Measurements from ENCODE around the gene CYTH2.
A peak's percentile ranks its signal among the peaks of the same experiment; 100 is the strongest.

CYTH2 gene

DNA sequence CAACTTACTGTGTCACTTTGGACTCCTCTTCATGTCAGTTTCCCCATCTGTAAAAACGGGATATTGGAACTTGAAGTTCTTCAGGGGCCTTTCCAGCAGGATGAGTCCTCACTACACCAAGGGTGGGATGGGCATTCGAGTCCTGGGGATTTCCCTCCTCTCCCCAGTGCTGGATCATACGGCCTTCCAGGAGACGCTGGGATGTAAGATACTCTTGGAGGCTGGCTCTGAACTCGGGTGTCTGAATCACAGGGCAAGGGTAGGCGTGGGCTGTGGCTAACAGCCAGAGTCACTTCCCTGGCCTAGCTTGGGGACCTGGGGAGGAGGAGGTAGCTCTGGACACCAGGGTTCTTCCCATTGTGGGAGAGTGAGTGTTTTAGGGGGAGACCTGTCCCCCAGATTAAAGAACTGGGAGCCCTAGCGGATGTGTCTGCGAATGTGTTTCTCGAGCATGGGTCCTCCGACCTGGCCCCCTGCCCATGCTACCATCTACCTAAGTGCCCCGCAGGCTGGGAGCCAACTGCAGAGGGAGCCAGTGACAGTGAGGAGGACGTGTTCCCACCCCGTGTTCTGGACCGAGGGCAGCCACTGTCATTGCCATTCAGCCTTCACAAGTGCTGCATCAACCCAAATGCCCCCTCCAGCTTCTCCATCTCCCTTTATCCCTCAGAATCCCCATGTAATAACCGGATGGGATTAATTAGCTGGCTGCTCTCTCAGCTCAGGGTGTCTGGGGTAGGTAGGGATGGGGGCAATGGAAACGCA is 2.4 kb upstream of the CYTH2 start:
- H3K27ac ChIP-seq (ENCODE audit: low read length), result no peak overlapping the region
- no peak overlapping the region for H3K4me2 ChIP-seq (ENCODE audit: low read depth, low read length)
- H3K9me3 ChIP-seq (replicated peaks; ENCODE audit: insufficient read depth, low read length), result no peaks in the 10 kb centered on the region
- H2AFZ ChIP-seq (ENCODE audit: low read length), result no peak overlapping the region
- H3K27me3 ChIP-seq (replicated peaks; ENCODE audit: insufficient read depth, low read length), result no peaks in the 10 kb centered on the region
- no peaks in the 10 kb centered on the region for H3K9me2 ChIP-seq (replicated peaks; ENCODE audit: insufficient read depth, low read length)
- H3K9ac ChIP-seq (ENCODE audit: low read length), result no peak overlapping the region
- H3K4me1 ChIP-seq (ENCODE audit: low read length), result no peaks in the 10 kb centered on the region
- H4K20me1 ChIP-seq (ENCODE audit: insufficient read depth, low read length), result no peaks in the 10 kb centered on the region
- TF ChIP-seq EZH2 (optimal IDR thresholded peaks at IDR 0.05; ENCODE audit: low read depth, low read length) (no peak), EZH2phosphoT487 (IDR thresholded peaks at IDR 0.05; ENCODE audit: low read length) (no peak)
- TF ChIP-seq, protein P1, sequence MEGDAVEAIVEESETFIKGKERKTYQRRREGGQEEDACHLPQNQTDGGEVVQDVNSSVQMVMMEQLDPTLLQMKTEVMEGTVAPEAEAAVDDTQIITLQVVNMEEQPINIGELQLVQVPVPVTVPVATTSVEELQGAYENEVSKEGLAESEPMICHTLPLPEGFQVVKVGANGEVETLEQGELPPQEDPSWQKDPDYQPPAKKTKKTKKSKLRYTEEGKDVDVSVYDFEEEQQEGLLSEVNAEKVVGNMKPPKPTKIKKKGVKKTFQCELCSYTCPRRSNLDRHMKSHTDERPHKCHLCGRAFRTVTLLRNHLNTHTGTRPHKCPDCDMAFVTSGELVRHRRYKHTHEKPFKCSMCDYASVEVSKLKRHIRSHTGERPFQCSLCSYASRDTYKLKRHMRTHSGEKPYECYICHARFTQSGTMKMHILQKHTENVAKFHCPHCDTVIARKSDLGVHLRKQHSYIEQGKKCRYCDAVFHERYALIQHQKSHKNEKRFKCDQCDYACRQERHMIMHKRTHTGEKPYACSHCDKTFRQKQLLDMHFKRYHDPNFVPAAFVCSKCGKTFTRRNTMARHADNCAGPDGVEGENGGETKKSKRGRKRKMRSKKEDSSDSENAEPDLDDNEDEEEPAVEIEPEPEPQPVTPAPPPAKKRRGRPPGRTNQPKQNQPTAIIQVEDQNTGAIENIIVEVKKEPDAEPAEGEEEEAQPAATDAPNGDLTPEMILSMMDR (IDR thresholded peaks at IDR 0.05; ENCODE audit: low read length), result no peak
- no peaks in the 10 kb centered on the region for H3K36me3 ChIP-seq (replicated peaks; ENCODE audit: insufficient read depth, low read length)
- peaks cover 19% of the 10 kb centered on the region for H3K79me2 ChIP-seq (ENCODE audit: low read length)
- no peaks in the 10 kb centered on the region for H3F3A ChIP-seq (ENCODE audit: insufficient read depth, low read length)
- no peak overlapping the region for H3K4me3 ChIP-seq (ENCODE audit: low read length)
- DNase-seq, result no peak

DNA sequence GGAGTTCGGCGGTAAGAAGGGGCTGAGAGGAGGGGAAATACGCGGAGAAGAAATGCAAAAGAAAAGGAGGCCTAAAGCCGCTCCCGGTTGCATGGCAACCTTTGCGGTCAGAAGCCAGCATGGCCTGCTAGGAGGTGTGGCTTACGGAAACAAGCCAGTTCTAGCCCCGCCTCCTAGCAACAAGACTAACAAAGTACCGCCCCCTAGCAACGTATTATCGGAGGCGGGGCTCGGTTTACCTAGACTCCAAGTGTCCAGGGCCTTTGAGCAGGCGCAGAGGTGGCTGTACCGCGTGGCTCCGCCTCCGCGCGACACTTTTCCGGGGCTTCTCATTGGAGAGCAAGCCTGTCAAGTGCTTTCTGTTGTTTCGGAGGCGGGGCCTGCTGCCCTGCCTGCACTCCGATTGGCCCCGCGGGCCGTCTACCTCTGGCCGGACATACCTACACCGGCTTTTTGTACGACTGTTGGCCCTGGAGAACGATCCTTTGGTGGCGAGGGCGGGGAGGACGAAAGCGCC is 339 bp upstream of the CYTH2 start:
- Histone ChIP-seq H3K27me3 (replicated peaks; ENCODE audit: insufficient read depth, low read length) (no peaks in the 10 kb centered on the region), H3K4me3 (ENCODE audit: low read length) (peak overlapping the region; percentile 86), H2AFZ (ENCODE audit: low read length) (peak overlapping the region; percentile 85)

DNA sequence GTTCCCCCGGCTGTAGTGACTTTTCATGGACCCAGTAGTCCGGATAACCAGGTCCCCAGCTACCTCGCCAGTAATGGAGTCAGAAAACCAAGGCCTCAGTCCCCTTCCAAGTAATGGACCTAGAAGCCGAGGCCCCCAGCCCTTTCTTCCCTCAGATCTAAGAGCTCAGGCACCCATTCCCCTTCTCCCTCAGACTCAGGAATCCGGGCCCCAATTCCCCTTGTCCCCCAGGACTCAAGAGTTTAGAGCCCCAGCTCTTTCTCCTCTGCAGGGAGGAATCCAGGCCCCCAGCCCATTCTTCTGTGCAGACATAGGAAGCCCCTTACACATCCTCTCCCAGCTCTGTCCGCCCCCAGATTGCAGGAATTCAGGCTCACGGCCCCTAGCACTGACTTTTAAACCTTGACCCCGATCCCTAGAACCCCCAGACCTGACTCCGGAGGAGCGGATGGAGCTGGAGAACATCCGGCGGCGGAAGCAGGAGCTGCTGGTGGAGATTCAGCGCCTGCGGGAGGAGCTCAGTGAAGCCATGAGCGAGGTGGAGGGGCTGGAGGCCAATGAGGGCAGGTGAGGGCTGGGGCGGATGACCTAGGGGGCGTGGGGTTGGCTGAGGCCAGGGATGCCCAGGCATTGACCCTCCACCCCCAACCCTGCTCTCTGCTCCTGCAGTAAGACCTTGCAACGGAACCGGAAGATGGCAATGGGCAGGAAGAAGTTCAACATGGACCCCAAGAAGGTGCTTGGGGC is 938 bp downstream of the CYTH2 start:
- H3K4me1 ChIP-seq (ENCODE audit: low read length), result no peaks in the 10 kb centered on the region
- H3F3A ChIP-seq (ENCODE audit: insufficient read depth, low read length), result no peaks in the 10 kb centered on the region
- no peak overlapping the region for H2AFZ ChIP-seq (ENCODE audit: low read length)
- no peaks in the 10 kb centered on the region for H3K36me3 ChIP-seq (replicated peaks; ENCODE audit: insufficient read depth, low read length)
- TF ChIP-seq EZH2phosphoT487 (IDR thresholded peaks at IDR 0.05; ENCODE audit: low read length) (no peak), EZH2 (optimal IDR thresholded peaks at IDR 0.05; ENCODE audit: low read depth, low read length) (no peak)
- TF ChIP-seq, protein P1 (IDR thresholded peaks at IDR 0.05; ENCODE audit: low read length), result no peak
- peak overlapping the region; percentile 89; the same call in 1 of the 2 replicates for H3K9ac ChIP-seq (ENCODE audit: low read length)
- H3K9me2 ChIP-seq (replicated peaks; ENCODE audit: insufficient read depth, low read length), result no peaks in the 10 kb centered on the region
- H3K27ac ChIP-seq (ENCODE audit: low read length), result no peak overlapping the region; the same call in 1 of the 2 replicates
- H3K4me3 ChIP-seq (ENCODE audit: low read length), result peak overlapping the region; percentile 86
- no peaks in the 10 kb centered on the region for H3K27me3 ChIP-seq (replicated peaks; ENCODE audit: insufficient read depth, low read length)
- peak overlapping the region; percentile 78 for H3K4me2 ChIP-seq (ENCODE audit: low read depth, low read length)
- H3K9me3 ChIP-seq (replicated peaks; ENCODE audit: insufficient read depth, low read length), result no peaks in the 10 kb centered on the region
- no peak for DNase-seq
- peaks cover 19% of the 10 kb centered on the region for H3K79me2 ChIP-seq (ENCODE audit: low read length)
- no peaks in the 10 kb centered on the region for H4K20me1 ChIP-seq (ENCODE audit: insufficient read depth, low read length)

More for the DNA sequence above, 339 bp upstream of the CYTH2 start:
- Histone ChIP-seq H3K36me3 (replicated peaks; ENCODE audit: insufficient read depth, low read length) (no peaks in the 10 kb centered on the region), H3K4me2 (ENCODE audit: low read depth, low read length) (peak overlapping the region; percentile 72), H4K20me1 (ENCODE audit: insufficient read depth, low read length) (no peaks in the 10 kb centered on the region), H3K9me3 (replicated peaks; ENCODE audit: insufficient read depth, low read length) (no peaks in the 10 kb centered on the region), H3F3A (ENCODE audit: insufficient read depth, low read length) (no peaks in the 10 kb centered on the region), H3K27ac (ENCODE audit: low read length) (peak overlapping the region; percentile 79; the same call in 1 of the 2 replicates), H3K9me2 (replicated peaks; ENCODE audit: insufficient read depth, low read length) (no peaks in the 10 kb centered on the region), H3K4me1 (ENCODE audit: low read length) (no peaks in the 10 kb centered on the region), H3K9ac (ENCODE audit: low read length) (peak overlapping the region; percentile 89; the same call in 1 of the 2 replicates), H3K79me2 (ENCODE audit: low read length) (peaks cover 19% of the 10 kb centered on the region)
- TF ChIP-seq, protein P1 (IDR thresholded peaks at IDR 0.05; ENCODE audit: low read length), result no peak
- TF ChIP-seq EZH2 (optimal IDR thresholded peaks at IDR 0.05; ENCODE audit: low read depth, low read length) (no peak), EZH2phosphoT487 (IDR thresholded peaks at IDR 0.05; ENCODE audit: low read length) (no peak)
- DNase-seq, result peak; percentile 100

All from MM.1S (cell line).